ENCODE data around the gene HPGDS. TPM values are rescaled to one million over a fixed set of nuclear protein-coding genes. Genes with fewer than 3 reads are reported as not detected.
"Not testable (repeated sequence)": the region's sequence is repeated elsewhere in the genome, so short reads cannot be mapped to it uniquely, and the experiment has no call there.

HPGDS gene
- total RNA-seq, 1 experiment from 2014 or later: not detected

- POLR2A ChIA-PET: no interaction called here
- Mint-ChIP-seq H3K4me3 (no peak overlapping the region), H3K9me3 (no peaks in the 10 kb centered on the region), H3K27me3 (ENCODE audit: low read depth) (no peaks in the 10 kb centered on the region), H3K4me1 (no peaks in the 10 kb centered on the region), H3K27ac (no peak overlapping the region), H3K36me3 (no peaks in the 10 kb centered on the region)
- ATAC-seq: no peak
- TF ChIP-seq HMGXB4 (CRISPR knock-in tag; IDR thresholded peaks at IDR 0.05) (no peak), SMAD4 (CRISPR knock-in tag; IDR thresholded peaks at IDR 0.05) (no peak), RELA (CRISPR knock-in tag; IDR thresholded peaks at IDR 0.05; ENCODE audit: borderline replicate concordance) (no peak), MLX (CRISPR knock-in tag; IDR thresholded peaks at IDR 0.05) (no peak), ZNF281 (CRISPR knock-in tag; IDR thresholded peaks at IDR 0.05) (no peak), ERG (CRISPR knock-in tag; IDR thresholded peaks at IDR 0.05) (no peak), MXD4 (CRISPR knock-in tag; IDR thresholded peaks at IDR 0.05; ENCODE audit: borderline replicate concordance) (no peak)
- CTCF ChIA-PET: no interaction called here
- no peak for DNase-seq (ENCODE audit: low spot score)
These were observed 2.9 kb downstream of the HPGDS start for GRCh38 chr4:94339779-94340178.

GRCh38 chr4:94338681-94339351 lies 3.8 kb downstream of the HPGDS start:
- H3K4me1 Mint-ChIP-seq: no peaks in the 10 kb centered on the region

GRCh38 chr4:94336791-94337190 lies 5.8 kb downstream of the HPGDS start:
- peaks cover 11% of the 10 kb centered on the region for H3K4me1 Mint-ChIP-seq
- ATAC-seq; H3K27ac Mint-ChIP-seq; H3K36me3 Mint-ChIP-seq; POLR2A ChIA-PET; CTCF ChIA-PET; DNase-seq (ENCODE audit: low spot score); H3K4me3 Mint-ChIP-seq; H3K27me3 Mint-ChIP-seq (ENCODE audit: low read depth); H3K9me3 Mint-ChIP-seq: not testable (repeated sequence)

More at GRCh38 chr4:94338681-94339351, 3.8 kb downstream of the HPGDS start:
- H3K4me3 Mint-ChIP-seq: no peak overlapping the region
- H3K27ac Mint-ChIP-seq: no peak overlapping the region
- H3K27me3 Mint-ChIP-seq (ENCODE audit: low read depth): no peaks in the 10 kb centered on the region
- H3K36me3 Mint-ChIP-seq: no peaks in the 10 kb centered on the region
- ChIA-PET POLR2A (no interaction called here), CTCF (no interaction called here)
- no peak for DNase-seq (ENCODE audit: low spot score)
- H3K9me3 Mint-ChIP-seq: no peaks in the 10 kb centered on the region
- ATAC-seq: no peak
- TF ChIP-seq OVOL2 (CRISPR knock-in tag; IDR thresholded peaks at IDR 0.05; ENCODE audit: borderline replicate concordance) (no peak), NR3C1 (CRISPR knock-in tag; conservative IDR thresholded peaks at IDR 0.05; ENCODE audit: low read depth) (no peak), RELA (CRISPR knock-in tag; IDR thresholded peaks at IDR 0.05; ENCODE audit: borderline replicate concordance) (no peak), ESRRA (CRISPR knock-in tag; IDR thresholded peaks at IDR 0.05; ENCODE audit: borderline replicate concordance) (no peak), GRHL2 (CRISPR knock-in tag; IDR thresholded peaks at IDR 0.05; ENCODE audit: insufficient replicate concordance, severe bottlenecking) (no peak), ATF3 (CRISPR knock-in tag; conservative IDR thresholded peaks at IDR 0.05) (no peak)
